SHP77 treated with DMSO at 0.1 percent for 48 hours (cell line): ENCODE measurements around the gene STMP1.

Experiments used
- DNase-seq: peaks from one replicate; lab custom pipeline; 2025; lab: John Stamatoyannopoulos, UW

Gene STMP1

DNA sequence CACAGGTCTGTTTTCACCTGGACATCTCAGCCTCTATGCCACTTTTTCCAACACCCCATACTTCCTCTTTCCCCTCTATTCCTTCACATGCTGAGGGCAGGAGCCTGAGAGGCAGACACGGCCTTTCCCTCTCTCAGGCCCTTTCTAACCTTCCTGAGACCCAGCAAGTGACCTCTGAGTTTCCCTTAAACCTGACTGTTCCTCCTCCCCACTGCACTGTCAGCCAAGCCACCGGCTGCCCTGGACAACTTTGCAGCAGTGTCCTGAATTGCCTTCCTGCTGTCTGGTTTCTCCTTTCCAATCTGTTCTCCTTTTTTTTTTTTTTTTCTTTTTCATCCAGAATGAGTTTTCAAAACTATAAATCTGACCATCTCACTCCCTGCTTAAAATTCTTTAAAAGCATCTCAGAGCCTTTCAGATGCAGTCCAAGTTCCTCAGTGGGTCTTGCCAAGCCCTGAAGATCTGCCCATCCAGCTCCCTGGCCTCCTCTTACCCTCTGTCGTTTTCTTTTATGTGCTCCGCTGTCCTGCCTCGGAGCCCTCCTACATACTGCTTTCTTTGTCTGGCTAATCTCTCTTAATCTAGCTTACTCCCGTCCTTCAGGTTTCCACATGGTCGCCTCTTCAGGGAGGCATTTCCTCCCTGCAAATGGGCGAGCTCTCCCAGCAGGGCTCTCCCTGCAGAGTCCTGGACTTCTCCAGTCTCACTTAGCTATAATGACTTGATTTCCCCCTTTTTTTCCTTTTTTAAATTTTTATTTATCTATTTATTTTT is 35.1 kb downstream of the STMP1 start:
- no peak for DNase-seq

- no peak for DNase-seq
Measured at GRCh38 chr7:135704074-135704473, 41.8 kb downstream of the STMP1 start.

DNA sequence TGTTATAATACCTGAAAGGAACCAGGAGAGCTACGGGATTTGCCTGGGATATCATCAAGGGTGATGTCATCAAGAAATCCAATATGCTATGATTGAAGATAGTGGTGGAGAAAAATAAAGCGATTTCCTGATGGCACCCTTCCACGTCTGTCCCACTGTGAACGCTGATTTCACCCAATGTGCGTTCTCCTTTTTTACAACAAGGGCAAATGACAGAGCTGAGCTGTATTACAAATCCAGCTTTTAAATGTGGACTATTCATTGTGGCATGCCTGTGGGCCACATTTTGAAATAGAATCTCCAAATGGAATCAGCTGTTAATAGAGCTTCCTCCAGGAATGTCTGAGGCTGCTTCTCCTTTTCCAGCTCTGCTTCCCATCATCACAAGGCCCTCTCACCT is 42.4 kb downstream of the STMP1 start:
- DNase-seq: no peak

DNA sequence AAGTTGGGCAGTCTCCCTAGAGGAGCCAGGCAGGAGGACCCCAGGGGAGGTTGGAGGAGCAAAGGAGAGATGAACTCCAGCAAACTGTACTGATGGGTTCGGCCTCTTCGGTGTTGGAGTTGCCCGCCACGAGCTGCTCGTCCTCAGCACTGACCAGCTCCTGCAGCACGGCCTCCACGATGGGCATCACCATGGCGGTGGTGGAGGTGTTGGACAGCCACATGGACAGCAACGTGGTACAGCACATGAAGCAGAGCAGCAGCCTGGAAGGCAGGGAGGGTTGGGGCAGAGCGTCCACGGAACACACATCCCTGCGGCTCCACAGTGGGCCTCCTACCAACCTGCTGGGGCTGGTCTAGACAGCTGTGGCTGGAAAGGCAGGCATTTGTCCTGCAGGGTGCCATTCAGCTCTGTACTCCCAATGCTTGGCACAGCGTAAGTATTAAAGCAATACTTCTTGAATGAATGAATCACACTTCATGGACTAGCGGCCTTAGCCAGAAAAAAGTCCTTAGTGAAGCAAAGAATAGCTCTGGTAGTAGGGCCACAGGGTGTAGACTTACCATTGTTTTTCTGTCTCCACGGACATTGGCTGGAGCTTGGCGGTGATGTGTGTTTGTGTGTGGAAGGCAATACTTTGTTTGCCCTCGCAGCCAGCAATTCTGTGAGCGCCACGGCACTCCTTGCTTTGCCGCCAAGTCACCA is 43.9 kb downstream of the STMP1 start:
- no peak for DNase-seq

DNA sequence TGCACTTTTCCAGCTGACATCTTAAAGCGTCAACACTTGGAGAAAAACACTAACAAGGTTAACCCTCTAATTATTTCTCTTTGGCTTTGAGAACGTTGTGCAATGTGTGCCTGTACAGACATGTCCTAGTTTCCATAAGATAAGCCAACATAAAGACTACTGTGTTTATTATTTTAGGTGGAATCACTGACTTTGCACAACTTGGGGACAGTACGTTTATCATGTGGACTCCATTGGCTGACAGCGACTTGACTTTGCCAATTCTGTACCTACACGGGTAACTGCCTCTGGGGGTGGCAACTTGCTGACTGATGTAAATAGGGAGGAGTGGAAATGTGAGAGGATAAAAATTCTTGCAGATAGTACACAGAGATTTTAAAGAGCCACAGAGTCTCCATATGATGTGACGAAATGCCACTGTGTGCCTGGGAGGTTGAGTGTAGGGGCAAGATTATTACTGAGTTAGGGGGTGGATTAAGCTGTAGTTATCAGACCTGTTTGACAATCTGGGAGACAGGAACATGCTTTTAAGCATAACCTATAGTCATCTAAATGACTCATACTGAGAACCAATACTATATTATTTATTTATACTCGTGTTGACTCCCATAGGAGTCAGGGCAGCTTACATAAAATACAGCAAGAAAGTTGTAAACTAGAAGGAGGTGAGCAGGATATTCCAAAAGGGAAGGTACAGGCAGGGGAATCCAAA is 44.7 kb downstream of the STMP1 start:
- DNase-seq: no peak

GRCh38 chr7:135707570-135707966 is 45.3 kb downstream of the STMP1 start:
- no peak for DNase-seq

GRCh38 chr7:135708041-135708440 is 45.7 kb downstream of the STMP1 start:
- DNase-seq: no peak

DNA sequence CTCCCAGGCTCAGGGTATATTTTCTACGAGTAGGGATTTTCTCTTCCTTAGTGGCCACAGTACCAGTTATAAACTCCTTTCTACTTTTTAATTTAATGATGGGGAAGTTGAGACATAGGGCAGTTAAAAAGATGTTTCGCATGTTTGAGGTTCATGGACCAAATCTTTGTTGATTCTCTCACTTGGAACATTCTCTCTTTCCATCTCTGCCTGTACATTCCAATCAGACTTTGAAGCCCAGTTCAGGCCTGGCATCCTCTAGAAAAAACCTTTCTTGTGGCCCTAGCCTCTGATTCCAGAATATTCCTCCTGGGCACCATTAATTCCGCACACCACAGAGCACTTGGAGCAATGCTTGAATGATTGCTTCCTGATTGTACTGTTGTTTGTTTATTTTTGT is 47.2 kb downstream of the STMP1 start:
- no peak for DNase-seq

GRCh38 chr7:135710417-135711138 is 48.3 kb downstream of the STMP1 start:
- DNase-seq: no peak

DNA sequence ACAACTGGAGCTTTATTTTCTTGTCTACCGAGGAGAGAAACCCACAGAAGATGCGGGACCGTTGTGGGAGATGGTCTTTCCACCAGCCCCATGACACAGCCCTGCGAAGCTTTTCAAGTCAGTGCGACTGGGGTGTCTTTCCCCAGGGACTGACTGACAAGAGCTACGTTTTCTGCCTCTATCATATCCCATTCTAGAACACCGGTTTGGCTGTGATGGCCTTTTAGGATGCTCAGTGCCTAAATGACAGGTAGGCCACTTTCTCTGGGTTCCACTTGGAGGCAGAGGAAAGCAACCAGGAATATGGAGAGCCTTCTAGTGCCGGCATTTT is 48.8 kb downstream of the STMP1 start:
- no peak for DNase-seq

- no peak for DNase-seq
Measured at GRCh38 chr7:135712182-135712782, 50.0 kb downstream of the STMP1 start.

DNA sequence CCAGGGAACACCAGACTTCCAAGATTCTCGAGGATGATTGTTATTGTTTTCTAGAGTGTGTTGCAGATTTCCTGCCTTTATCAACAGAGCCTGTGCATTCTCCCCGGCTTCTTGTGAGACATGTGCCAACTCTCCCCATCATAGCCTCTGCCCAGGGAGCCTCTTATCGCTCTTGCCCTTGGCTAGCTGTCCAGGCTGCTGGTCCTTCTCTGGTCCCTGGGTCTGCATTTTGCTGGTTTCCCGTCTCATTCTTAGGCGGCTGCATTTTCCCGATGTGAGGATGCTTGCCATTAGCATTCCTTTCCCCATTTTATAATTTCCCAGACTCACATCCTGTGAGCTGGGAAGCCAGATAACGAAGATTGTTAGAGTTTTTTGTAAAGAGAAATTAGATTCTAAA is 50.5 kb downstream of the STMP1 start:
- no peak for DNase-seq

DNA sequence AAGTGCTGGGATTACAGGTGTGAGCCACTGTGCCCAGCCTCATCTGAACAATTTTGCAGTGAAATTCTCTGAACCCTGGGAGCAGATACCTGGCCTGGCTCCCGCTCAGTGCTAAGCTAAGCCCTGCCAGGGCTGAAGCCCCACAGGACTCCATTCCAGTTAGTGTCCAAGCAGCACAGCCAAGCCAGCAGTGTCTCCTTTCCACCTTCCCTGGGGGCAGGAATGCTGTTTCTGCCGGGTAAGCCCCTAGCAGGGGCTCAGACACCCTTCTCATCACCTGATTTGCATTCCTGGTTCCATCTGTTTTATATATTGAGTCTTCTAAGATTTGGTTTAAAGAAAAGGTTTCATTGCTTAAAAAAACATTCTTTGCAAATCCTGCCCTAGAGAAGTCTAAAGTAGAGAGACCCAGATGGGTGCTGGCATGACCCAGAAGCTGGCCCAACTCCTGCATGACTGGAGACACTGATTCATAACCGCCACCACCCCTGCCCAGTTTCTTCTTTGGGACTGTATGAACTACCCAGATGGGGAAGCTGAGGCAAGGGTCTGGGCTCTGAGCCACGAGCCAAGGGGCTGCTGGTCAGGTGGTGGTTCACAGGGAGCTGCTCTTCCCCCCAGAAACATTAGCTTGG is 51.6 kb downstream of the STMP1 start:
- no peak for DNase-seq

DNA sequence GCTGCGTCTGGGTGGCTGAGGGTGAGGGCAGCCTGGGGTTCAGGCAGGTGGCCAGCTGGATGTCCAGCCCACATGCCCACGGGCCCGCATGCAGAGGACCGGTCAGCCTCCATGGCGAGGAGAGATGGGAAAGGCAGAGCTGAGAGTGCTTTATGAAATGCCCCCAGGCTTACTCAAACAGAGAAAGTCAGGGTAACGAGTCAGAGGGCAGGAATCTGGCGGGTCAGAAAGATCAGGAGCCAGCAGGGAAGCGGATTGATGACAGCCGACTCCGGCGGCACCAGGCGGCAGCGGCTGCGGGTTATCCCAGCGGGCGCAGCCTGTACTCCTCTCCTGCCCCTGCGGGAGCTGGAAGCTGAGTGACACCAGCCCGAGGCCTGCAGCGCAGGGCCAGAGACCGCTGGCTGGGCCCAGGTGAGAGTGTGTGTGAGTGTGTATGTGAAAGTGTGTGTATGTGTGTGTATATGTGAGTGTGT is 52.3 kb downstream of the STMP1 start:
- no peak for DNase-seq

DNA sequence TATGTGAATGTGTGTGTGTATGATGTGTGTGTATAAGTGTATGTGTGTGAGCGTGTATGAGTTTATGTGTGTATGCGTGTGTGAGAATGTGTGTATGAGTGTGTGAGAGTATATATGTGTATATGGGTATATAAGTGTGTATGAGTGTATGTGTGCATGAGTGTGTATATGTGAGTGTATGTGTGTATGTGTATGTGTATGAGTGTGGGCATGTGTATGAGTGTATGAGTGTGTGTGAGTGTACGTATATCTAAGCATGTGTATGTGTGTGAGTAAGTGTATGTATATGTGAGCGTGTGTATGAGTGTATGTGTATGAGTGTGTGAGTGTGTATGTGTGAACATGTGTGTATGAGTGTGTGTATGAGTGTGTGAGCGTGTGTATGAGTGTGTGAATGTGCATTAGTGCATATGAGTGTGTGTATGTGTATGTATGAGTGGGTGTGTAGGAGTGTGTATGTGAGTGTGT is 52.8 kb downstream of the STMP1 start:
- DNase-seq: no peak

GRCh38 chr7:135715673-135716072 is 53.4 kb downstream of the STMP1 start:
- no peak for DNase-seq

DNA sequence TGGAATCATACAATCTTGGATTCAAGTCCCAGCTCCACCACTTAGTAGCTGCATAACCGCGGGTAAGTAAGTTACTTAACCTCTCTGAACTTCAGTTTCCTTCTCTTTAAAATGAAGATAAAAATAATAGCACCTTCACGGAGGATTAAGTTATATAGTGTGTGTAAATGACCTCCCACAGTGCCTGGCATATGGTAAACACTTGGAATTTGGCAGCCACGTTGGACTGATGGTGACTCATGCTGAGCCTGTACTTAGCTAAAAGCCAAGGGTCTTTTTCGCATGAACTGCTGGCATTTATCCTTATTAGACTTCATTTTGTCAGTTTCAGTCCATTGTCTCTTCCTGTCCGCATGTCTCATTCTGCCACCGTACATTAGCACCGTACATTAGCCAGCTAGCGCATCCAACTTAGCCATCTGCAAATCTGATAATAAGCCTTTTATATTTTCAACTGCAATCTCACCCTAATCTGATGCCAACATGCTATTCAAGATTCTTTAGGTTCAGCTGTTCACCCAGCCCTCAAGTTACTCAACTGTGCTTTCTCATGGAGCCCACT is 54.4 kb downstream of the STMP1 start:
- peak; percentile 7 for DNase-seq

- DNase-seq: no peak
Measured at GRCh38 chr7:135717693-135718092, 55.4 kb downstream of the STMP1 start.

DNA sequence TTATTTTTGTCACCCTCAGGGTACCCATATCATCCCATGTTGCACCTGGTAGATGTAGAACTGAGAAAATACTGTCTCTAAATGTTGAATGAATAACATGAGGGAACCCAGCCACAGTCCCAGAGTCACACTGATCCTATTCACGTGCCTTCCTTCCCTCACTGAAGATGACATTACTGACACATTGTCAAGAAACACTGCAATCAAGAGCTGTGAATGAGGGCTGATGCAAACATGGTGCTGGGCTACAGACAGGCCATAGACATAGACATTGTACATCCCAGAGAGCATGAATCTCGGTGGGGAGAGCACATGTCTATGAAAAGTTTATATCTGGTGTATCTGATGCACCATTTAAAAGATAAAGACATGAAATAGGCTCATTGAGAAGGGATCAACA is 55.9 kb downstream of the STMP1 start:
- DNase-seq: no peak

DNA sequence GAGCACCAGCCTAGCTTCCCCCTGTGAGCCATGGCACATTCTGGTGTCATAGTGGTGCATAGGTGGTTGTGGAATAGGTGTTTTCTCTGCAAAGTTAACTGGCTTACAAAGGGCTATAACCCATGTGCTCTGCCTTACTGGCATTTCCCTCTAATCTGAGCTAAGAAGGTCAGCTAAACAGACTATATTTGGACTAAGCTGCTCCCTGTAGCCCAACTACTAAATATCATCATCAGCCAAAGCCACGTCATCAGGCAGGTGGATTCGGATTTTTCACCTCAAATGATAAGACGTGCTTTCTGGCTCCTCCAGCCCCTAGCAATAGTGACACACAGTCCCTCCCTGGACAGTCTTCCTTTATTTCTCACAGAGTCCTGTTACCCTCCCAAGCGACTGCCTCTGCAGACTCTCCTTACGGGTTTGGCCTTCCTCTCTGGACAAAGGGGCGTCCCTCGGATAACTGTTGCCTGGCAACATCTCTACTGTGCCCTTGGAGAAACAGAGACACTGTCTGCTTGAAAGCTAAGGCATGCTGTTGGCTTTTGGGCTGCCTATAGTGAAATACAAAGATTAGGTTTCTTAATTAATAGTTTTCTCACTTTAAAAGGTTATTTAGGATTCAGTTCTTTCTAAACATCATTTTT is 56.6 kb downstream of the STMP1 start:
- no peak for DNase-seq

GRCh38 chr7:135719688-135720087 is 57.4 kb downstream of the STMP1 start:
- no peak for DNase-seq
